GM18951 (cell line): ENCODE measurements around the gene IRAK1.
"Not testable (repeated sequence)": the region's sequence is repeated elsewhere in the genome, so short reads cannot be mapped to it uniquely, and the experiment has no call there.

ENCODE experiments used
- POLR2A ChIP-seq: IDR thresholded peaks from 4 replicates; pipeline ENCODE4 v1.6.1; 2011; ENCODE audit warnings: mild to moderate bottlenecking; ENCODE audit not compliant: insufficient read length, insufficient read depth; ENCODE audit errors: extremely low read depth
- in situ Hi-C: fragments of 300-500 bp; cut with MboI; formaldehyde crosslinking; loops from one replicate; pipeline ENCODE4 v1.12.0; 2022; ENCODE audit warnings: low sequenced_read_pairs, mixed read lengths, inconsistent platforms; ENCODE audit not compliant: unreplicated experiment

Gene IRAK1

GRCh38 chrX:153992180-153992579, 27.5 kb downstream of the IRAK1 start:
- TF ChIP-seq POLR2A: no peak
- in situ Hi-C loops: no loop called here

GRCh38 chrX:153991013-153991580, 28.6 kb downstream of the IRAK1 start:
- in situ Hi-C loops: no loop called here
- no peak for TF ChIP-seq POLR2A

GRCh38 chrX:153989973-153990655, 29.6 kb downstream of the IRAK1 start:
- in situ Hi-C loops: no loop called here
- TF ChIP-seq POLR2A: no peak

GRCh38 chrX:153988493-153988892, 31.2 kb downstream of the IRAK1 start:
- in situ Hi-C loops: no loop called here
- TF ChIP-seq POLR2A: no peak

- in situ Hi-C loops: no loop called here
- TF ChIP-seq POLR2A: peak; percentile 34
Measured at GRCh38 chrX:153984351-153985178, 35.1 kb downstream of the IRAK1 start.

- no peak for TF ChIP-seq POLR2A
- in situ Hi-C loops: no loop called here
Measured at GRCh38 chrX:153983321-153983801, 36.3 kb downstream of the IRAK1 start.

- peak; percentile 34 for TF ChIP-seq POLR2A
- in situ Hi-C loops: no loop called here
Measured at GRCh38 chrX:153981771-153982533, 37.8 kb downstream of the IRAK1 start.

- TF ChIP-seq POLR2A: no peak
- in situ Hi-C loops: no loop called here
Measured at GRCh38 chrX:153981231-153981630, 38.5 kb downstream of the IRAK1 start.

- in situ Hi-C loops: not testable (repeated sequence)
Measured at GRCh38 chrX:153980394-153980793, 39.3 kb downstream of the IRAK1 start.

GRCh38 chrX:153974726-153975286, 44.9 kb downstream of the IRAK1 start:
- in situ Hi-C loops: no loop called here
- TF ChIP-seq POLR2A: no peak

GRCh38 chrX:153974003-153974725, 45.5 kb downstream of the IRAK1 start:
- in situ Hi-C loops: no loop called here
- TF ChIP-seq POLR2A: no peak

- no peak for TF ChIP-seq POLR2A
- in situ Hi-C loops: no loop called here
Measured at GRCh38 chrX:153973127-153974002, 46.3 kb downstream of the IRAK1 start.
